VCaP (cell line): ENCODE measurements around the gene ZIC5.

Source experiments
- H3K27ac ChIP-seq: fragments of 450-650 bp; 2 replicates; pipeline ENCODE4 v1.5.1; 2017
- TF ChIP-seq, protein P1 (sequence below): fragments of 450-650 bp; conservative IDR thresholded peaks from 2 replicates; pipeline ENCODE4 v1.5.1; 2017; ENCODE audit warnings: mild to moderate bottlenecking, moderate library complexity

Gene ZIC5

DNA sequence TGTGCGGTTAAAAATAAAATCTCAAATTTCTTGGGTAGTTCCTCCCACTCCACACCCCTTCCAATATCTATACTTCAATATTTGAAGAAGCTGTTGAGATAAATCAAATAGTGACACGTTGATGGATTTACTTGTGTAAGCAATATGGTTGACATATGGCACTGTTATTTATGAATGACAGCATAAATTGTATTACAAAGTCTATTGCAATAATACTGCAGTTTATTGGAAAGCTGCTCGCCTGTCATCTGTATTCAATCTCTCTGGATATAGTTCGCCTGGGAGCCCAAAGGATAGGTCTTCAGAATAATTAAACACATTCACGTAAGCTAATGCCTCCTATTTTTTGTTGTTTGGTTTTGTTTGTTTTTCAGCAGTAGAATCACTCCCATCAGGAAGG lies 5.0 kb upstream of the ZIC5 start:
- H3K27ac ChIP-seq = no peak overlapping the region
- TF ChIP-seq, protein P1, sequence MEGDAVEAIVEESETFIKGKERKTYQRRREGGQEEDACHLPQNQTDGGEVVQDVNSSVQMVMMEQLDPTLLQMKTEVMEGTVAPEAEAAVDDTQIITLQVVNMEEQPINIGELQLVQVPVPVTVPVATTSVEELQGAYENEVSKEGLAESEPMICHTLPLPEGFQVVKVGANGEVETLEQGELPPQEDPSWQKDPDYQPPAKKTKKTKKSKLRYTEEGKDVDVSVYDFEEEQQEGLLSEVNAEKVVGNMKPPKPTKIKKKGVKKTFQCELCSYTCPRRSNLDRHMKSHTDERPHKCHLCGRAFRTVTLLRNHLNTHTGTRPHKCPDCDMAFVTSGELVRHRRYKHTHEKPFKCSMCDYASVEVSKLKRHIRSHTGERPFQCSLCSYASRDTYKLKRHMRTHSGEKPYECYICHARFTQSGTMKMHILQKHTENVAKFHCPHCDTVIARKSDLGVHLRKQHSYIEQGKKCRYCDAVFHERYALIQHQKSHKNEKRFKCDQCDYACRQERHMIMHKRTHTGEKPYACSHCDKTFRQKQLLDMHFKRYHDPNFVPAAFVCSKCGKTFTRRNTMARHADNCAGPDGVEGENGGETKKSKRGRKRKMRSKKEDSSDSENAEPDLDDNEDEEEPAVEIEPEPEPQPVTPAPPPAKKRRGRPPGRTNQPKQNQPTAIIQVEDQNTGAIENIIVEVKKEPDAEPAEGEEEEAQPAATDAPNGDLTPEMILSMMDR = no peak

DNA sequence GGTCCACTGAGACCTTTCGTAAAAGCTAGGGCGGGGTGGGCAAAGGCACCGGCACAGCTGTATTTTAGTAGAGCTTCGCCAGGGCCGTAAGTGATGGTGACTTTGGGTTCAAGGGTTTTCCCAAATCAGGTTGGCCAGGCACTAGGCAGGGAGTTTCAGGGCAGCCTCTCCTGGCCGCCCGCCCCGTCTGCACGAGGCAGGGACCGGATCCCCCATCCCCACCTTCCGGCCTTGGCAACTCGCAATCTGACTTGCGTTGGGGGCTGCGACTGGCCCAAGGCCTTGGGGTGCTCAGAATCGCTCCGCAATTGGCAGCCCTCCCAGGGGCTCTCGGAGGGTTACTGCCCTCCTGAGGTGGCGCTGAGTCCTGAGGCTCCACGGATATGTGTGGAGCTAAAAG lies 4.1 kb upstream of the ZIC5 start:
- H3K27ac ChIP-seq = no peak overlapping the region
- TF ChIP-seq, protein P1 = no peak

DNA sequence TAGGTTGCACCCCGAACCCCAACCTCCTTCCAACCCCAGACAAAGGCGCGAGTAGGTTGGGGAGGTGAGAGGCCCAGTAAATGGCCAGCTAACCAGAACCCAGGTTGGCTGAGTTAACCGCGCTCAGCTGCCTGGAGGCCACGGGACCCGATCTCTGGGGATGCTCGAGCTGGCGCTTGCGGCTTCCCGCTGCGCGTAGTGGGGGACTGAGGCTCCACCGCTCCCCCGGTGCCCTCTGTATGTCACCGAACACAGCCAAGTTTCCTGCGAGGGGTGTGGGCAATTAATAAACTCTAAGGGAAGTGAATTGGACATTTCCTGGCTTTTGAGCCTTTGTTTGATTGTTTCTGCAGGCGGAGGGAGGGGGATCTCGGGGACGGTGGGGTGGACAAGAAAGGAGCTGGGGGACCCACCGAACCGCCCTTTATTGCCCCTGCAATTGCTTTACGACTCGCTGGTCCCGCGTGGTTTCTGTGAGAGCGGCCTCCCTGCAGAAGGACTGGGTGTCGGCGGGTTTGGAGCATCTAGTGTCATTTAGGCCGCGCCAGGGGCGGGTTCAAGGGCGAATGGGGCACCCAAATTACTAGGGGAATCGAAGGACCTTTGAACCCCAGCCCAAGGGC lies 3.5 kb upstream of the ZIC5 start:
- TF ChIP-seq, protein P1 = no peak
- no peak overlapping the region for H3K27ac ChIP-seq

DNA sequence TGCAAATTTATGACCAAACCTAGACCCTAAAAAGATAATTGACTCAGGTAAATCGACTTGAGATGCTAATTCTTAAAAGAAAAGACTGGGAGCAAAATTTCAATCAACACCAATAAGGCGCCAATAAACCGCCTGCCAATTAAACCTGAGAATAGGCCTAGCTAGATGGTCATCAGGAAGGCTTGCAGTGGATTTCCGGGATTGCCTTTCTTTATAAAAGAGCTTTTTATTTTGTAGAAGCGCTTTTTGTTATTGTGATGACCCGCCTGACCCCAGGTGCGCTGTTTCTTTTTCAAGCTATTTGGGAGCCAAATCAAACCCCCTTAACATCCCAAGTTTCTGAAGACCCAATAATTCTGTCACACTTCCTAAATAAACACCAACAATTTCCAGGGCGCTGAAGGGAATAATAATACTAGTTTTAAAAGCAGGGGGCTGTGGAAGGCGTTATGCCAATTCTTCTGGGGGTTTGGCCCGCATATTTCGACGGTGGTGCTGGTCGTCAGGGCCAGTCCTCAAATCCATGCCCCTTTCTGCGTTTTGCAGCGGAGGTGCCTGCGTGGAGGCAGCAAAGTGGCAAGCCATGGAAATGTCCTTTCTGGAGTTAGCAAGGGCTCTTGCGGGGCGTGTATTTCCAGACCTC lies 2.9 kb upstream of the ZIC5 start:
- no peak overlapping the region for H3K27ac ChIP-seq
- TF ChIP-seq, protein P1 = no peak

DNA sequence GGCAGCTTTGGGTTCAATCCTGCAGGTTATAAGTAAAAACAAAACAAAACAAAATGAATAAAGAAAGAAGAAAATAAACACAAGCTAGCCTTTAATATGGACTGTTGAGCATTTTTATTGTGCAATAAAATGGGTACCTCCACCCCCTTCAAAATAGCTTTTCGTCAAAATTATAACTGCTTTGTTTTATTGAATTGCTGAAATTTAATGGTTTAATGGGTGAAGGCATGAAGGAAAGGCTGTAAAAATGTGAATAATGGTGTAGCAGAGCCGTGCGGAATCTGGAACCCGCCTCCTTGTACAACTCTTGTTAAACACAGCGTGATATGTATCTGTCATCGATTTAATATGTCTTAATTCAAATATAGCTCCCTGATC lies 2.2 kb upstream of the ZIC5 start:
- H3K27ac ChIP-seq = no peak overlapping the region
- TF ChIP-seq, protein P1 = no peak

DNA sequence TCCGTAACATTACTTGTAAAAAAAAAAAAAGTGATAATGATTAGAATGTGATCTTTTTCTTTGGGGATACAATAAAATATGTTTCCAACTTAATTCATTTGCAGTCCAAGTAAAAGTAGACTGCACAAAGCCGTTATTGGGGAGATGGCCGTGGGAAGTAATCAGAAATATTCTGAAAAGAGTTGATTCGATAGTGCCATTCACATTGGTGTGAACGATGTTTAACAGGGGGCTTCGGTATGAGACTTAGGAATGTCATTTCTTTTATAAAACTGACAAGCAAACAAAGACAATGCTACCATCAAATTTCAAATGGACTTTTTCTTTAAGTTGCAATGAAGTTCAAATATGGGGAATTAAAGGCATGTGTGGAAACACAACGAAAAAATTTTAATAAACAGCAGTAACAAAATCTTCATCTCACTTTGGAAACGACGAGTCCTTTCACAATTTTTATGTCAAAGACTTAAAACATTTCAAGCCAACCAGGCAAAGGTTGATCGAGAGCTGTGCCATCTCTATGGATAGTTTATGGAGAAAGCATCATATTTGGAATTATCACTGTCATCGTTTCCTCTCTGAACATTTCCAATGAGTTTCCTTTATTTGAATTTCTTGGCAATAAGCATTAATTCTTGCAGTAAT lies 1.7 kb upstream of the ZIC5 start:
- TF ChIP-seq, protein P1 = no peak
- no peak overlapping the region for H3K27ac ChIP-seq

DNA sequence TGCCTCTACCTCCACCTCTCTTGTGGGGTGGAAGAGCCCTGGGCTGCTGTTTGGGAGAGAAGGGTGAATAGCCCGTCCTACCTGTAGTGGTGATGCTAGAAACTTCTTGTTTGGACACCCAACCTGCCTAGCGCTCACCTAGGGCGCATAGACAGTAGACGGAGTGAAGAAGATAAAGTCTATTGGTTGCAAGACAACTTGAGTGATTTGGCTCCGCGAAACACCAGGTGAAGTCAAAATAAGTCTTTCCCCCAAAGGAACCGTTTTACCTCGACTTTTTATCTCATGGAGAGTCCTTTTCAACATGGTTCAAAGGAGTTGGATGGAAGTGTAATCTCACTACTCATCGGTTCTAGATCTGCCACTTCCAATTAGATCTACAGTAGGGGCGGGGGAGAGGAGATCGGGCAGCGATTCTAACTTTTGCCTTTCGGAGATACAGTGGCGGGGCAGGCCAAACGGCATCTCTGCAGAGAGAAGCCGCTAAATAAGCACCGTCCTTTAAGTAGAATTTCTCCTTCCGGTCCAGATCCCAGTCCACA lies 694 bp upstream of the ZIC5 start:
- H3K27ac ChIP-seq = no peak overlapping the region
- TF ChIP-seq, protein P1 = no peak
